Esophagus muscularis mucosa (tissue), 3 donors: ENCODE measurements around the gene THAP10.

ENCODE experiments used
- POLR2A ChIP-seq: fragments of 450-650 bp; IDR thresholded peaks from one replicate; pipeline ENCODE4 v1.6.1; 2017; ENCODE audit warnings: antibody characterized with exemption, moderate library complexity, mild to moderate bottlenecking, low read depth
- POLR2AphosphoS5 ChIP-seq, 2 donors: sonication (generic); formaldehyde crosslinking; IDR thresholded peaks; one replicate each; pipeline ENCODE4 v1.6.1; 2017; ENCODE audit warnings: antibody characterized with exemption in 2 of 2
- TF ChIP-seq, protein P1 (sequence below), 3 experiments: fragments of 200-600 bp in 2 of 3; fragments of 450-650 bp in 1 of 3; sonication (generic) in 2 of 3; IDR thresholded peaks; one replicate each; pipeline ENCODE4 v1.5.1; 2017 to 2019; ENCODE audit warnings: antibody characterized with exemption in 3 of 3, mild to moderate bottlenecking in 2 of 3, moderate library complexity in 1 of 3

DNA sequence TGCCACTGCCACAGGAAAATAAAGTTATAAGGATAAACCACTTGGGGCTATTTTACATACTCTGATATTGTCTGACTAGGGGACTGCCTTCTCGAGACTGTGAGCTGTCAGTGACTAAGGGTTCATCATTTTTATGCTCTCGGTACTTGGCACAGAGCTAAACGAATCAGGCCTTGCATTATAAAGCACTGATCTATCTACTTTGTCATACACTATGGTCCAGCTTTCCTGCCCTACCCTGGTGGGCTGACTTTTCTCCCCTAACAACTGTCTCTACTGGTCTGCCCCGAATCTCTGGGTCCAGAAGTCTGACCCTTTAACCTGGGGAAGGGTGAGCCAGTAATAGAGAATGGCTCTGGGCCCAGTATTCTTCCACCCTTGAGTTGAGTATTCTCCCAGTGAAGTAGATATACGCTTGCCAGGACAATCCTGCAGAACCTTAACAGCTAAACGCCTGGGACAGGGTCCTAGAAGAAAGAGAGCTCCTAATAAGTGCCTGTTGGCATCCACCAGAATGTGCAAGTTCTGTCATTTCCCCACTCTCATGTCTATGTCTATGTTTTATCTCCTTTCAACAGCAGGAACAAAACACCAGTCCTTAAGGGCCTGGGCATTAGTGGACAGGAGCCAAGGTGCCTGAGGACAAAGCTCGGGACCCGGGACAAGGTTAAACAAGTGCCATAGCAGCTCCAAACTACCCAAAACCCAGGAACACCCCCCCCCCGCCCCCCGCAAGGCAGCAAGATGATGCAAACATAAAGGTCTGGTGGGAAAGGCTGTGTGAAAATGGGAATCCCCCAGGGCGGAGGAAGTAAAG, 39.5 kb downstream of the THAP10 start:
- TF ChIP-seq, protein P1, sequence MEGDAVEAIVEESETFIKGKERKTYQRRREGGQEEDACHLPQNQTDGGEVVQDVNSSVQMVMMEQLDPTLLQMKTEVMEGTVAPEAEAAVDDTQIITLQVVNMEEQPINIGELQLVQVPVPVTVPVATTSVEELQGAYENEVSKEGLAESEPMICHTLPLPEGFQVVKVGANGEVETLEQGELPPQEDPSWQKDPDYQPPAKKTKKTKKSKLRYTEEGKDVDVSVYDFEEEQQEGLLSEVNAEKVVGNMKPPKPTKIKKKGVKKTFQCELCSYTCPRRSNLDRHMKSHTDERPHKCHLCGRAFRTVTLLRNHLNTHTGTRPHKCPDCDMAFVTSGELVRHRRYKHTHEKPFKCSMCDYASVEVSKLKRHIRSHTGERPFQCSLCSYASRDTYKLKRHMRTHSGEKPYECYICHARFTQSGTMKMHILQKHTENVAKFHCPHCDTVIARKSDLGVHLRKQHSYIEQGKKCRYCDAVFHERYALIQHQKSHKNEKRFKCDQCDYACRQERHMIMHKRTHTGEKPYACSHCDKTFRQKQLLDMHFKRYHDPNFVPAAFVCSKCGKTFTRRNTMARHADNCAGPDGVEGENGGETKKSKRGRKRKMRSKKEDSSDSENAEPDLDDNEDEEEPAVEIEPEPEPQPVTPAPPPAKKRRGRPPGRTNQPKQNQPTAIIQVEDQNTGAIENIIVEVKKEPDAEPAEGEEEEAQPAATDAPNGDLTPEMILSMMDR (IDR thresholded peaks at IDR 0.05): no peak
- TF ChIP-seq POLR2AphosphoS5 (IDR thresholded peaks at IDR 0.05) (no peak), POLR2A (no peak)
